Activated naive CD4-positive, alpha-beta T cell treated with anti-CD3 and anti-CD28 coated beads, Interleukin-2, amount 50 U/mL, for 16 hours (primary cell): Measurements from ENCODE around the gene RHOG.
A peak's percentile ranks its signal among the peaks of the same experiment; 100 is the strongest.
"Not testable (repeated sequence)": the region's sequence is repeated elsewhere in the genome, so short reads cannot be mapped to it uniquely, and the experiment has no call there.

Experiments used
- DNase-seq: peaks from one replicate; pipeline ENCODE4 v3.0.0-alpha.2; 2020

Gene RHOG

GRCh38 chr11:3807909-3808860 is 32.6 kb downstream of the RHOG start, which contains the start of gene PGAP2:
PGAP2 (plus strand) TSS chr11:3808560; CDS start chr11:3811260, 2,700 bp downstream.
- DNase-seq: peak; percentile 65

GRCh38 chr11:3803726-3804495 is 36.8 kb downstream of the RHOG start:
- DNase-seq: no peak

- DNase-seq: no peak
Observed at GRCh38 chr11:3802011-3802790, 38.6 kb downstream of the RHOG start.

GRCh38 chr11:3799873-3800272 is 40.9 kb downstream of the RHOG start:
- DNase-seq: no peak

- DNase-seq: no peak
Observed at GRCh38 chr11:3799143-3799542, 41.6 kb downstream of the RHOG start.

- DNase-seq: peak; percentile 100
Observed at GRCh38 chr11:3797329-3798090, 43.2 kb downstream of the RHOG start, which contains the start of gene NUP98. NUP98 (minus strand) TSS chr11:3797554; CDS start chr11:3782117, 15,437 bp downstream.

- DNase-seq: no peak
Observed at GRCh38 chr11:3796801-3797328, 43.9 kb downstream of the RHOG start.

GRCh38 chr11:3796346-3796745 is 44.4 kb downstream of the RHOG start:
- DNase-seq: no peak

- no peak for DNase-seq
Observed at GRCh38 chr11:3796002-3796311, 44.8 kb downstream of the RHOG start.

- no peak for DNase-seq
Observed at GRCh38 chr11:3795131-3796001, 45.4 kb downstream of the RHOG start.

- not testable (repeated sequence) for DNase-seq
Observed at GRCh38 chr11:3794387-3794786, 46.4 kb downstream of the RHOG start.

- no peak for DNase-seq
Observed at GRCh38 chr11:3786781-3787428, 53.9 kb downstream of the RHOG start.

GRCh38 chr11:3783611-3784010 is 57.1 kb downstream of the RHOG start:
- DNase-seq: no peak

- DNase-seq: no peak
Observed at GRCh38 chr11:3782963-3783362, 57.8 kb downstream of the RHOG start.

GRCh38 chr11:3781423-3781822 is 59.3 kb downstream of the RHOG start:
- no peak for DNase-seq
